Astrocyte of the spinal cord (primary cell): ENCODE data around the gene ACSF3.

ENCODE experiments used
- DNase-seq: peaks from one replicate; pipeline ENCODE4 v3.0.0; 2011; ENCODE audit warnings: low read depth, low spot score
- H3K4me3 ChIP-seq: 2 replicates; pipeline ENCODE4 v1.5.1; 2011; ENCODE audit warnings: low read depth, mild to moderate bottlenecking, low read length, moderate library complexity
- CTCF ChIP-seq: IDR thresholded peaks from 2 replicates; pipeline ENCODE4 v1.5.1; 2012; ENCODE audit warnings: low read depth, mild to moderate bottlenecking, low read length, inconsistent platforms
- in situ Hi-C: cut with HindIII; loops from 2 replicates; pipeline ENCODE4 v1.10.0; 2017; ENCODE audit warnings: low sequenced_read_pairs

The ACSF3 gene

GRCh38 chr16:89170346-89171215 lies 76.9 kb downstream of the ACSF3 start:
- no peak for DNase-seq
- H3K4me3 ChIP-seq, result no peak overlapping the region
- no peak for TF ChIP-seq CTCF
- in situ Hi-C loops, result no loop called here

- TF ChIP-seq CTCF, result no peak
- no peak within 1 kb of the TSS for H3K4me3 ChIP-seq
- in situ Hi-C loops, result no loop called here
- DNase-seq, result peak; percentile 80
Observed at GRCh38 chr16:89171216-89172170, 77.8 kb downstream of the ACSF3 start, which contains the start of gene CDH15. Gene CDH15, plus strand, starts transcription at chr16:89171748. Its CDS starts 84 bp downstream, at chr16:89171832.

- DNase-seq, result no peak
- H3K4me3 ChIP-seq, result no peak overlapping the region
- TF ChIP-seq CTCF, result no peak
- in situ Hi-C loops, result no loop called here
Observed at GRCh38 chr16:89172171-89172527, 78.5 kb downstream of the ACSF3 start.

GRCh38 chr16:89172528-89173173 lies 79.0 kb downstream of the ACSF3 start:
- in situ Hi-C loops, result no loop called here
- H3K4me3 ChIP-seq, result no peak overlapping the region
- DNase-seq, result no peak
- TF ChIP-seq CTCF, result no peak

GRCh38 chr16:89173174-89173921 lies 79.7 kb downstream of the ACSF3 start:
- in situ Hi-C loops, result no loop called here
- no peak for TF ChIP-seq CTCF
- DNase-seq, result no peak
- H3K4me3 ChIP-seq, result no peak overlapping the region
